Stimulated activated CD8-positive, alpha-beta memory T cell treated with anti-CD3 and anti-CD28 coated beads, Interleukin-4, amount 100 ng/mL, for 4 hours (primary cell): Measurements from ENCODE around the gene PMEPA1.

ENCODE experiments used
- DNase-seq, 2 donors: peaks; one replicate each; pipeline ENCODE4 v3.0.0-alpha.2; 2020; ENCODE audit warnings: low read depth in 2 of 2, low spot score in 1 of 2

PMEPA1 gene

DNA sequence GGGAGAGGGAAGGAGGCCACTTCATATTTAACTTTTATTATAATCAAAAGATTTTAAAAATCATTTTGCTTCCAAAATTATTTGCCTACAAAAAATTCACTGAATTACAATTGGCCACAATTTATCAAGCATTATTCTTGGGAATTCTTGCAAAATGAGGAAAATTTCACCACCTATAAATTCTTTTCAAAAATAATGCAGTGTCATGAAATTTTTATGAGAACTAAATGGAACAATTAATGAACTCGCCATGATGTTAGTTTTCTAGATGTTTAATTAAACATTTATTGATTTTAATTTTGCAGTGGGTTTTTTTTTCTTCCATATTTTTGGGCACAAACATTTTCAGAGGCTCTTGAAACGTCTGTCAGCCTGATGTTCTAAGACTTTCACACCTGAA lies 83.8 kb downstream of the PMEPA1 start:
- DNase-seq = no peak

DNA sequence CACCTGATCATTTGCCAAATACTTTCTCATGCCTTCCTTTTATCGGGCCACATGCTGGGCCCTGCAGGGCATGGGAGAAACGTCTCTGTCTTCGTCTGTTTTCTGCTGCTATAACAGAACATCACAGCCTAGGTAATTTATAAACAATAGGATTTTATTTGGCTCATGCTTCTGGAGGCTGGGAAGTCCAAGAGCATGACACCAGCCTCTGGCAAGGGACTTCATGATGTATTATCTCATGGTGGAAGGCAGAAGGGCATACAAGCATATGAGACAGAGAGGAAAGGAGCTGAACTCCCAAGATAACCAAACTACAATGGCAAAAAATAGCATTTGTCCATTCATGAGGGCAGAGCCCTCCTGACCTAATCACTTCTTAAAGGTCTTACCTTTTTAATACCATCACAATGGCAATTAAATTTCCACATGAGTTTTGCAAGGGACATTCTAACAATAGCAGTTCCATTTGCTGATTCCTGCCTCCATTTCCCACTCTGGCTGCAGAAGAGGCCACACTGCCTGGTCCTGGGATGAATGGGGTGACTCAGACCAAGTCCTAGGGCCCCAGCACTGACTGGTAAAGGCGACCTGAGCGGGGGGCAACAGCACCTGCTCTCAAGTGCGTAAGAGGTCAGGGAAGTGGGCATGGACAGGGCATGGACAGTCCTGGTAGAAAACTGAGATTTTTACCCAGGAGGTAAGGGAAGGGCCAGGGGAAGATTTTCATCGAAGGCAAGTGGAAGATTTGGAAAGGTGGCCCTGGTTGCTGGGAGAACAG lies 84.4 kb downstream of the PMEPA1 start:
- no peak for DNase-seq

DNA sequence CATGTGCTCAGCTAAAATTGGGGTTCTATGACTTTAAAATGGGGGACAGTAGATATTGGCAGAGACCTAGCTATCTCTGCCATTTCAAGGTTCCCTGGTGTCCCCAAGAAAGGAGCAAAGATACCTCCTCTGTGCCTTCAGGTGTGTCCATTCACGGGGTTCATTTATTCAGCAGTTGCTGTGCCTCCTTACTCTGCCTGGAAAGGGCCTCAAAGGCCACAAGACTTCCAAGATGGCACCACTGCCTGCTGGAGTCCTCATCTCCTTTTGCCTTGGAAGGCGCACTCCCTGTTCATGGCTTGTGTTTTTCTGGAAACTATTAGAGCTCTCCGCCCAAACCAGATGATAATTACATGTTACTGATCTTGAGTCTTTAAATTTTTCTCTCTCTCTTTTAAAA lies 85.7 kb downstream of the PMEPA1 start:
- no peak for DNase-seq

DNA sequence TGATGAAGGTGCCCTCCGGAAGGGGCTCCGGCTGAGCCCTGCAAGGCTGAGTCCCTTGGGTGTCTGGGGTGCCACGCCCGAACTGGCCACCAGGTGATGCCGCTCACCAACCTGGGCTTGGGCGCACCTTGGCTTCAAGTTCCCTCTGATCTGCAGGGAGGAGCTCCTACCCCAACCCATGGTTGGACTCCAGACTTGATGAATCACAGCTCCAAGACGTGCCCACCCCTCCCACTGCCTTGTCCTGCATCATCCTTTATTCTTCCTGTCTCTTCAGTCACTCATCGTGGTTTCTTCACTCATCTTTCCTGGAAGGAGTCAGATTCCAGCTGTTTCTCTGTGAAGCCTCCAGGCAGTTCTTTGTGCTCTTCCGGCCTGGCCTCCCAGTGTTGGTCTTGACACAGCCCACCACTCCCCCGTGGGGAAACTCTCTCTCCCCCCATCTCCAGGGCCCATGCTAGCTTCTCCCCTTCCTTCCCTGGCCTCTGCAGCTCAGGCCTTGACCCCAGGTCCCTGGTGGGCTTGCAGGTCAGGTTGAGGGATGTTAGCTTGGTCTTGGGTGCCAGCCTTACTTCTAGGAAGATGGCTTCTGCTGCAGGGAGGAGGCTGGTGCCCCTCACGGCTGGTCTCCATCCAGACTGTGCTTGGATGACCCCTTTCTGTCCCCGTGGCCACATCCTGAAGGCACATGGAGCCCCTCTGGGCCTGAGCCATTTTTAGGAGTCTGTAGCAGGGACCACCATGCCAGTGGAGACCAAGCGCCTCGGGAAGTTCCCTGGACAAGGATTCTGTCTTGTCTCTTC lies 87.0 kb downstream of the PMEPA1 start:
- no peak for DNase-seq

DNA sequence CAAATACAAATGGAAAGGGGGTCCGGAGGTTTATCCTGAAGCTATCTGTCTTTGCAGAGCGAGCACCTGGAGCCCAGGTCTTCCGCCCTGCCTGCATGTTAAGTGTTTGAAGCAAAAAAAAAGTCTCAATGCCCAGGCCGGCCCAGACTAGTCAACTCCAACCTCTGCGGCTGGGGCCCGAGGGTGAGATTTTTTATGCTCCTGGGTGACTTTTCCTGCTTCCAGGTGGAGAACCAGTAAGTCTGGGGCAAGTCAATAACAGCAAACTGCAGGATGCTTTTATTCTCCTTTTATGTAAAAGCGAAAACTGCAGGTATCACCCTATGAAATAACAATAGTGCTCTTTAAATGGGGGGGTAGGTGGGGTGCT lies 87.6 kb downstream of the PMEPA1 start:
- no peak for DNase-seq

DNA sequence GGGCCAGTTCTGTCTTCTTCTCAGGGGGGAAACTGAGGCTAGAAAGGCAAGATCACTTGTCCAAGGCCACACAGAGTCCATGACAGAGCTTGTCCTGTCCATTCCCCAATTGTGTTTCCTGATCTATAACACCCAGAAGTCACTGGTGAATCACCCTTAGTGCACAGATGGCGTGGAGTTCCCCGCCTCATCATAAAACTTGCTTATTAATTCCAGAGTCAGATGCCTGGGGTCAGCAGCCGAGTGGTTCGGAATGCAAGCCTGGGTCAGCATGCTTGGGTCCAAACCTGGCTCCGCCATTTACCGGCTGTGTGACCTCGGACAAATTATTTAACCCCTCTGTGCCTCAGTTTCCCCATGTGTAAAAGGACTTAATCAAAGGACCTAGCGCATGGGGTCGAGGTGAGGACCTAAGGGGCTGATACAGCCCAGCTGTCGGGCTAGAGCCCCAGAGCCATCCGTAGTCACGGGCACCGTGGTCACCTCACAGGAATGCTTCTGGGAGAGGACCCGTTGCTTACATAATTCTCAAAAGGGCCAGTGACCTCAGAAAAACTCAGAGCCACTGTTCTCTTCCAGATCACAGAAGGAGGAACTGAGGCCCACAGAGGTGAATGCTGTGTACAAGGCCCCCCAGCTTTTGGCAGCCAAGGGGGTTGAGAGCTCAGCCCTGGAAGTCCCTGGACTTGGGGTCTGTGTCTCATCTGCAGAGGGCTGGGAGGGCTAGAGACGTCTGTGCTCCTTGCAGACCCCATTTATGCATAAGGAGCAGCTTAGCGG lies 88.2 kb downstream of the PMEPA1 start:
- DNase-seq = no peak

DNA sequence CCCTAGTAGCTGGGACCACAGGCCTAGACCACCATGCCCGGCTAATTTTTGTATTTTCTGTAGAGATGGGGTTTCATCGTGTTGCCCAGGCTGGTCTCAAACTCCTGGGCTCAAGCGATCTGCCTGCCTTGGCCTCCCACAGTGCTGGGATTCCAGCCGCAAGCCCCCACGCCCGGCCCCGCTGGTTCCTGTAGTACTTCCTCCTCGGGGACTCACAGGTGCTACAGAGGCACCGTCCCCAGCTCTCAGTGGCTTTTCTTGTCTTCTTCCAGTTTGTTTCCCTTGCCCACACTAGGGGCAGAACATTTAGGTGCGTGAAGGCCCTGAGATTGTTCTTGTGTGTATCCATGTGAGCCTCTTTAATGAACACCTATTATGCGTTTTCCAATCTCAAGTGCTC lies 88.8 kb downstream of the PMEPA1 start:
- DNase-seq = no peak

DNA sequence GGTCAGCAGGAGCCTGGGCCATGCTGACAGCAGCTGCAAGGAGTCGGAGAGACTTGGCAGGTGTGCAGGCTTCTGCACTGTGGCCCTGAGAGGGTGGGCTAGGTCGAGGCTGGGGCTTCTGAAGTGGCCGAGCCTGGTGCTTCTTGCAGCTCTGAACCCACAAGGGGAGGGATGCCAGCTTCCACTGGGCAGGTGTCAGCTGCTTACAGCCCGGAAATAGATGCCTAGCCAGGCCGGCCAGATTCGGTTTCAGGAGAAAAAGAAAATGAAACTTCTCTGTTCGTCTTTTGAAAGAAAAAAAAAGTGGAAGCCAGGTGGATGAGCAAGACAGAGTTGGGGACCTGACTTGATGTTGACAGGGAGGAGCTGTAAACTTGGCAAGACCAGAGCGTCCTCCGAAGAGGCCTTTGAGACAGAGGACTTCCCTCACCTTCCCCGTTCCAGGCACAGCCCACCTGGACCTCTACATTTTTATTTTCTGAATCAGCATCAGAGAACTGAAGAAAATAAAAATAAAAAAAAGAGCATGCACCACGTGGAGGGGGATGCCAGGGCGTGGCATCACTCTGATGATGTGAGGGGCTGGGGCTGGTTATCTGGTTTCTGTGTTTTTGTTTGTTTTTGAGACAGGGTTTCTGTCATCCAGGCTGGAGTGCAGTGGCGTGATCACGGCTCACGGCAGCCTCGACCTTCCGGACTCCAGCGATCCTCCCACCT lies 89.4 kb downstream of the PMEPA1 start, which contains the start of gene ZBP1:
Gene ZBP1 (minus strand): TSS at position 153 of the 717 bp plus-strand sequence. CDS start 131 bp downstream, at position 22.
- DNase-seq = peak in 1 of 2 donors; percentile 30

DNA sequence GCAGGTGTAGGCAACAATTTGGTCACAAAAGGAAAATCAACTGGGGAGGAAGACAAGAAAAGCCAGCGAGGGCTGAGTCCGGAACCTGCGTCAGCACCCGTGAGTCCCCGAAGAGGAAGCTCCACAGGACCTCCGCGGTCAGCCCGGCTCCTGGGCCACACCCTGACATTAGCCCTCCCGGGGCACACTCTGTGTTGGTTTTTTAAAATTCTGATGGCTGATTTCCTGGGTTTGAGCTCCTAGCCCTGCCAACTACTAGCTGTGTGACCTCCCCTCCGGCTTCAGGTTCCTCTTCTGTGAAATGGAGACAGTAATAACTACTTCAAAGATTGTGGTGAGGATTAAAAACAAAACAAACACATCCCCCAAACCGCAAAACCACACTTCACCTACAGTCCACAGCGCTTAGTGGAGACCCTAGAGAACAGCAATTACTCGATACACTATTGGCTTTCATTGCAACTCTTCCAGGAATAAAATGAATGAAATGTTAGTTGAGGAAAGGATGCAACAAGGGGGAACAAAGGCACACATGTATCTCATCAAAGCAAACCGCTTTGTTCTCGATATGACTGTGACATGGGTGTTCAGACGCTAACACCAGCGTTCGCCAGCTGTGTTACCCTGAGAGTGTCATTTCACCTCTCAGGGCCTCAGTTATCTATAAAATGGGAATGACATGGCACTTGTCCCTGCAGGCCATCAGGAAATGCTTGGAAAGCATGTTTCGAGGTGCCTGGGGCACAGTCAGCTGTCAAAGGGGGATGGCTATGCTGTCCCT lies 90.6 kb downstream of the PMEPA1 start:
- peak in 1 of 2 donors; percentile 34 for DNase-seq

DNA sequence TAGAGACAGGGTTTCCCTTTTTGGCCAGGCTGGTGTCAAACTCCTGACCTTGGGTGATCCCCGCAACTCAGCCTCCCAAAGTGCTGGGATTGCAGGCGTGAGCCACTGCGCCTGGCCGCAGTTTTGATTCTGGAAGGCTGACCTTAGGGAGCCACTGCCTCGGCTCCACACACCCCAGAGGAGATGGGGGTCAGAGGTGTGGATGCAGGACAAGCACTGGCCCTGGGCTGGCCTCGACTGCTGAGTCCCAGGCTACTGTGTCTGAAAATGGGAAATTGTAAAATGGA lies 91.1 kb downstream of the PMEPA1 start:
- DNase-seq = no peak

DNA sequence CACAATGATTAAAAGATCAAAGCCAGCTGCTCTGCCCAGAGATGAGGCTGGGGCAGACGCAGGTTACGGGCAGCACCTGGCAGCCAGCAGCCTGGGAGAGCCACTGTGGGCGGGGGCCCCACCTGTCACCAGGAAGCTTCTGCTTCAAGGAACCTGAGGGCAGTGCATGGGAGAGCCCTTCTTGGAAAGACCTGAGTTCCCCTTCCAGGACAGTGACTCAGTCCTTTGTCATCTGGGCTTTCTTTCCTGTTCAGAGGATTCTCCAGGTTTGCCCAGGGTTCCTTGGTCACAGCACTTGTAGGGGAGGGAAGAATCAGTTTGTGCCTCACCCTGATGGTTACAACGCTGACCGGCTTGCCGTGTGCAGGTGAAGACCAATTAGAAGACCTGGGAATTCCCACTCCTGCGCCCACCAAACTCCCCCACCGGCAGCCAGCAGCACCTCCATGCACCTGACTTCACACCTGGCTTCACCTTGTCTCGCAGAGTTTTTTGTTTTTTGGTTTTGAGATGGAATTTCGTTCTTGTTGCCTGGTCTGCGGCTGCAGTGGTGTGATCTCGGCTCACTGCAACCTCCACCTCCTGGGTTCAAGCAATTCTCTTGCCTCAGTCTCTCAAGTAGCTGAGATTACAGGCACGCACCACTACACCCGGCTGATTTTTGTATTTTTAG lies 91.6 kb downstream of the PMEPA1 start:
- no peak for DNase-seq

DNA sequence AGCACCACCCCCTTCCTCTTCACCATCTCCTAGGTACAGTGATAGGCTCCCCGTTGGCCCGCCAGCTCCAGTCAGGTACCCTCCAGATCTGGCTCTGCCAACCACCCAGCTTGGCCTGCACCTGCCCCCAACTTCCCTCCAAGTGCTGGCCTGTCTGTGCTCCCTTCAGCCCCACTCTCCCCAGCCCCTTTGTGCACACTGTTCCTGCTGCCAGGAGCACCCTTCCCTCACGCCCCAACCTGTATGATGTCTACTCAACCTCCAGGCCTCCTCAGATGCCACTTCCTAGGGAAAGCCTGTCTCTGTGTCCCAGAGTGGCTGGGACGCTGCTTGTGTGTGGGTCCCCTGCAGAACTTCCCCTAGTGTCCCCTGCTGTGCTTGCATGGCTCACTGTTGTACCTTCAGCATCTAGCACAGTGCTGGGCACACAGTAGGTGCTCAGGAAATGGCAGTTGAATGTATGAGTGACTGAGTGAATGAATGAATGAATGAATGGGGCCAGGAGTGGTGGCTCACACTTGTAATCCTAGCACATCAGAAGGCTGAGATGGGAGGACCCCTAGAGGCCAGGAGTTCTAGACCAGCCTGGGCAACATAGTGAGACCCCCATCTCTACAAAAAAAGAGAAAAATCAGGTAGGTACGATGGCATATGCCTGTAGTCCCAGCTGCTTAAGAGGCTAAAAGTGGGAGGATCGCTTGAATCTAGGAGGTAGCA lies 92.6 kb downstream of the PMEPA1 start:
- DNase-seq = no peak

DNA sequence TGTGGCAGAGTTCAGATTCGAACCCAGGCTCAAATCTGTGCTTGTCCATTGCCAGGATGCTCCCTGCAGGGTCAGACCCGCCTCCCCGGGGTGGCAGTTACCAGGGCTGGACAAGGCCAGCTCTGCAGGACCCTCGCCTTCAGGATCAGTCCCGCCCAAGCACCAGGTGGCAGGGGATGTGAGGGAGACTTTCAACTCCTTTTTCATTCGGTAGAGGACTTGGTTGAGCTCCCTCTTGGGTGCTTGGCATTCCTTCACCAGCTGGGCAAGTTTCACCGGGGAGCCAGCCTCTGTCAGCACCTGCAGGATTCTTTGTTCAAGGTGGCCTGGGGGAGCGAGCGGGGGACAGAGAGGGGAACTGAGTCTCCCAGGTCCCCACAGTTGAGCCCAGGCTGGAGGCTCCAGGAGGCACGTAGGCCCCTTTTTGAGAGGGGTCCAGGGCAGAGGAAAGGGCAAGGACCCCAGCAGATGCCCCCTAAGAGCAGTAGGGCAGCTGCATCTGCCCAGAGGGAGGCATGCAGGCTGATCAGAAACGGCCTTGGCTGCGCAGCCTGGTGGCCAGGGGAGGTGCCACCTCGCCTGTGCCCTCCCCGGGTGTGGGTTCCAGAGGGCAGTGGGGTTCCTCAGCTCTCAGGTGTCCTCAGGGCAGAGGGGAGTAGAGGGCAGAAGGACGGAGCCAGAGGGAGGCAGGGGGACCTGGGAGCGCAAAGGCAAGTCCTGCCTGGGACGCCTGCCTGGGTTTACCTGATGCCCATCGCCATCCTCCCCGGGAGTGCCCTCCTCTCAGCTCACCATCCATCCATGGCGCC lies 93.5 kb downstream of the PMEPA1 start:
- no peak for DNase-seq

DNA sequence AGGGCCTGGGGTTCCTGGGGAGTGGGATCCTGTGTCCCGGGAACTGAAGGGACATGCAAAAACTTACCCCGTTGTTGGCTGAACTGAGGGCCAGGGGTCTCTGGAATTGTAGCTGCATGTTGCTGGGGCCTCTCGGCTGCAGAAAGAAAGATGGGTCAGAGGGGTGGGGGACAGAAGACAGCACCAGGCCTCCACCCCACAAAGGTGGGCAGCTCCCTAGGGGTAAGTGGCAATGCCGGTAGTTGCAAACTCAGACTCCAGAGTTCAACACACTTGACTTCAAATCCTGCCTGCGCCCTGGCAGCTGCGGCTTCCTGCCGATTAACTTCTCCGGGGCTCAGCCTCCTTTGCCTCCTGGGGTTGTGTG lies 94.4 kb downstream of the PMEPA1 start:
- DNase-seq = no peak

DNA sequence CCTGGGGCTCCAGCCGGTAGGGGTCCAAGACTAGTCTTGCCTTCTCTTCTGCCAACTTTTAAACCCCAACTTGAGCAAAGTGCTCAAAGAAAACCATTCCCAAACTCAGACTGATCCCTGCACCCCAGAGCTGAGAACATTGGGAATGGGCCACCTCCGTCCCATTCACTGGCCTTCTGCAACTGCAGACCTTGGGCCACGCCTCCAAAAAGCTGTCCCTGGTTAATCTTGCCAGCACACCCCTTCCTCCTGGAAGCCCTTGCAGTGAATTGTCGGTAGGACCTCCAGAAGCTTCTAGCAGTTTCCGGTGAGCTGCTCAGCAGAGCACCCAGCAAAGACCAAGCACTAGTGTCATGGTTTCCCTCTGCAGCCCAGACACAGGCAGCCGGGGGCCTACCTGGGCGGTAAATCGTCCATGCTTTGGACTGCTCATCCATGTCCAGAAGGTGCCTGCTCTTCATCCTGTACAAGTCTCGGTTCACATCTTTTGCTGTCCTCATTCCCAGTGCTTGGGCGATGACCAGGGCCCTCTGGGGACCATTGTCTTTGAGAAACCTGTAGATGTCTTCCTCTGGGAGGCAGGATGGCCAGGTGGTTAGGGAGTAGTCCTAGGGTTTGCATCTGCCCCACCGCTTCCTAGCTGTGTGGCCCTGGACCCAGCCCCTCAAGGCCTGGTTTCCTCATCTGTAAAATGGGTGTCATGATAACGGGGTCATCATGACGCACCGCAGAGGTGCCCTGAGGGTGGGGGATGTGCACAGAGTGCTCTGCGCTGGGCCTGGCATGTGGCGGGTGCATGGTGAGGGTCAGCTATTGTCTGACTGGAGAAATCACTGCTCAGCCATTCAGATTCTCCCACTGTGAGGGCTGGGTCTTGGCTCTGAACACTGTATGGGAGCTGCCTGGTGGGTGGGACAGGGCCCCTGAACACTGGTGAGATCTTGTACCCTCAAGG lies 95.0 kb downstream of the PMEPA1 start:
- no peak for DNase-seq

DNA sequence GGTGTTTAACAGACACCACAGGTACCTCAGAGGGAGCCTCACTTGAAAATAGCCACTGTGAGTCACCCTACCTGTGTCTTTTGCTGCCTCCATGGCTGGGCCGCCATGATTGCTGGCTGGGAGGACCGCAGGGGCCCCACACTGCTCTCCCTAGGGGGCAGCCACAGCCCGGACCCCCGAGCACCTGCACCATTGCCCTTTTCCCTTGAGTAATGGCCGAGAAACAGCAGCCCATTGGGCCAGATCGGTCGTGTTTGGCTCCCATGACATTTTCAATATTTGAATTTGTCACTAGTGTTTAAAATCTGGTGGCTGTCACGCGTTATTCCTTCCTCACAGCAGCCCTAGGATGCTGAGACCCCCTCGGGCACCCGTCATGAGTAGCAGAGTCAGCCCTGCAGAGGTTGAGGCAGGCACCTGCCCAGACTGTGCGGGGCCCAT lies 96.3 kb downstream of the PMEPA1 start:
- no peak for DNase-seq

DNA sequence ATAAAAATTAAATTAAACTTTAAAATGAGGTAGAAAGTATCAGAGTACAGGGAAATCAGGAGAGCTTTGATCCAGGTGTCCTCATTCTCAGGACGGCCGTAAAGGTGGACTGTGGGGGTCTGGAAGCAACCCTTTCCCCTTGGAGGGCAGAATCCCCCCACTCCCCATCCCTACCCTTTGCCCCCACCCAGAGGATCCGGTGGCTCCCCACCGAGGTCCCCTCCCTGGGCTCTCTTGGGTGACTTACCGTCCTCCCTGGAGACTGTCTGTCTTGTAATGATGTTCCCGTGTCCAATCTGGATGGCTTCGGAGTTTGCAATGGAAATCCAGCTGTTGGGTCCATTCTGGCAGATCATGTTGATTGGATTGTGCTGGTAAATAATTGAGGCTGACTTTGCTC lies 96.9 kb downstream of the PMEPA1 start:
- no peak for DNase-seq
